ENCODE data around the gene KLHDC1.
A peak's percentile ranks its signal among the peaks of the same experiment; 100 is the strongest.
"Not testable (repeated sequence)": the region's sequence is repeated elsewhere in the genome, so short reads cannot be mapped to it uniquely, and the experiment has no call there.

The KLHDC1 gene

DNA sequence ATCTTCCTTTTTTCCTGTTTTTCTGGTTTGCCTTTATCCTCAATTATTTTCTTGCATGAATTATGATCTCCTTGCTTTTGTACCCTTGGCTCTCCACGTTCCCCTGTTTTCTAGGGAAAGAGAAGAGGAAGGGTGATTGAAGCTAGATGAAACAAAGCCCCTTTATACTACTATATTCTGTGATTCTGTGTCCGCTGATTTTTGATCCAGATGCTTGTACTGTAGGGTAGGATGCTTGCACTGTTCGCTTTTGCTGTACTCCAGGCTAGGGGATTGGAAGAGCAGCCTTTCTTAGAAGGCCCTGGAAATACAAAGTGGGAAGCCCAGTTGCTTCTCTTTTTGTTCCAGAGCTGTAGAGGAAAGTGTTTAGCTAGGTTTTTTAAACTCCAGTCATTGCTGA is 40.0 kb downstream of the KLHDC1 start:
- DNase-seq, result no peak

DNA sequence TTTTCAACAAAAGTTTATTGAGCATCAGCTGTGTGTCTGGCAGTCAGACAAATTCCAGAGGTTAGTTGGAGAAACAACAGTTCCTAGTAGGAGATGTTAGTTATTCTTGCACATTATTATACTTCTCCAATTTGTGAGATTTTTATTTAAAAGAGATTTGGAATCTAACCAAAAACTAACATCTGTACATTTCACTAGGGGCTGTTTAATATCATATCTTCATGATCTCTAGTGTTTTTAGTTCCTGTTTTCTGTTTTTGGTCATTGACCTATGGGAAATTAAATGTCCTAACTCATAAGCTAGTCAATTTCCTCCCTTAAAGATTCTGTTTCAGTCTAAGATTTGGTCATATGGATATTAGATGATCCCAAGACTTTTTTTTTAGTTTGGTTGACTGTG is 40.9 kb downstream of the KLHDC1 start:
- no peak for DNase-seq

DNA sequence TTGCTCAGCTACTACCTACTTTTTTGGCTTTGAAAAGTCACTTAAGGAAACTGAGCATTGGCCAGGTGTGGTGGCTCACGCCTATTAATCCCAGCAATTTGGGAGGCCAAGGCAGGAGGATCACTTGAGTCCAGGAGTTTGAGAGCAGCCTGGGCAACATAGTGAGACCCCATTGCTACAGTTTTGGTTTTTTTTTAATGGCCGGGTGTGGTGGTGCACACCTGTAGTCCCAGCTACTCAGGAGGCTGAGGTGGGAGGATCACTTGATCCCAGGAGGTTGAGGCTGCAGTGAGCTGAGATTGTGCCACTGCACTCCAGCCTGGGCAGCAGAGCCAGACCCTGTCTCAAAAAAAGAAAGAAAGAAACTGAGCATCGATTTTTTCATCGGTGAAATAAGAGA is 42.7 kb downstream of the KLHDC1 start:
- not testable (repeated sequence) for DNase-seq

DNA sequence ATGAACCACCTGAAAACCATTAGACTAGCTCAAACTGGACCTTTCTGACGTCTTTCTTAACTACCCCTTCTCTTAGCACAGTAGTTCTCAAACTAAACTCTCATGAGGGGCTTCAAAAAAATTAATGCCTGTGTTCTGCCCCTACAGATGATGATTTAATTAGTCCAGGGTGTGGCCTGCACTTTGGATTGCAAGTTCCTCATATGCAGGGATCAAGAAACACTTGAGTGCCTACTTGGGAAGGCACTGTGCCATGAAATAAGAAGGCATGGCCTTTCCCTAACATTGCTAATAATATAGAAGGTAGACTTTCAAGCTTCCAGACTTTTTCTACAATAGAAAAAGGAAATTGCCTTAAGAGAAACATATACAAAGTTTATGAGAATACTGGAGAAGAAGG is 52.3 kb downstream of the KLHDC1 start:
- DNase-seq, result no peak

DNA sequence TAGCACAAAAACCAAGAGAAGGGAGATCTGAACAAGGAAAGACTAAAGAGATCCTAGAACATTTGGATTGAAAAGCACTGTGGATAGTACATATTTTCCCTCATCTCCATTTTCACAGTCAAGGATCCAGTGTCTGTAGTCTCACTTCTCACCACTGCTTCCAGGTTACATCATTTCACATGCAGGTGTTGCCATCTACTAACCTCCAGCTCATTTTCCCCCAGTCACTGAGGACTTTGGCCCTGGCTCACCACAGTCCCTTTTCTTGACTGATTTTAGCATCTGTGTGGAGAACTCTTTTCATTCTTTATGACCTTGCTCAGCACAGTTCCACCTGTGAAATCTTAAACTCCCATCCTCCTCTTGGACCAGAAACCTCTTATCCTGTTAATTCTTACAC is 53.6 kb downstream of the KLHDC1 start:
- not testable (repeated sequence) for DNase-seq

DNA sequence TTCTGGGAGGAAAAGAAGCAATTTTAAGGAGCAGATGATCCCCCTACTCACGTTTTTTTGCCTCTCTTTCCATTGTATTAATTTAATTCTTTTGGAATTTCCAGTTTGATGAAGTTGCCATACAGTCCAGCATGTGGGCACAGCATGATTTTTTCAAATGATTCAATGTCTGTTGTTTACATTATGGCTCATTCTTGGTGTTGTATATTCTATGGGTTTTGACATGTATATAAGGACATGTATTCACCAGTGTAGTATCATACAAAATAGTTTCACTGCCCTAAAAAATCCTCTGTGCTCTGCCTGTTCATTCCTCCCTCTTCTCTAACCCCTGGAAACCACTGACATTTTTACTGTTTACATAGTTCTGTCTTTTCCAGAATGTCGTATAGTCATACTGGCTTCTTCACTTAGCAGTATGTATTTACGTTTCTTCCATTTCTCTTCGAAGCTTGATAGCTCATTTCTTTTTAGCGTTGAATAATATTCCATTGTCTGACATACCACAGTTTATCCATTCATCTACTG is 61.7 kb downstream of the KLHDC1 start:
- DNase-seq, result no peak

DNA sequence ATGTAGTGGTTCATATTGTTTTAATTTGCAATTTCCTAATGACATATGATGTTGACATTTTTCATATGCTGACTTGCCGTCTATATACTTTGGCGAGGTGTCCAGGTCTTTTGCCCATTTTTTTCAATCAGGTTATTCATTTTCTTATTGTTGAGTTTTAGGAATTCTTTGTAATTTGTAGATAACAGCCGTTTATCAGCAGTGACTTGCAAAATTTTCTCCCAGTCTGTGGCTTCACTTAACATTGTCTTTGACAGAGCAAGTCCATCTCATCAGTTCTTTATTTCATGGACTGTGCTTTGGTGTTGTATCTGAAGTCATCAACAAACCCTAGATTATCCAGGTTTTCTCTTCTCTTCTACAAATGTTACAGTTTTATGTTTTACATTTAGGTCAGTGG is 62.5 kb downstream of the KLHDC1 start:
- DNase-seq, result no peak

DNA sequence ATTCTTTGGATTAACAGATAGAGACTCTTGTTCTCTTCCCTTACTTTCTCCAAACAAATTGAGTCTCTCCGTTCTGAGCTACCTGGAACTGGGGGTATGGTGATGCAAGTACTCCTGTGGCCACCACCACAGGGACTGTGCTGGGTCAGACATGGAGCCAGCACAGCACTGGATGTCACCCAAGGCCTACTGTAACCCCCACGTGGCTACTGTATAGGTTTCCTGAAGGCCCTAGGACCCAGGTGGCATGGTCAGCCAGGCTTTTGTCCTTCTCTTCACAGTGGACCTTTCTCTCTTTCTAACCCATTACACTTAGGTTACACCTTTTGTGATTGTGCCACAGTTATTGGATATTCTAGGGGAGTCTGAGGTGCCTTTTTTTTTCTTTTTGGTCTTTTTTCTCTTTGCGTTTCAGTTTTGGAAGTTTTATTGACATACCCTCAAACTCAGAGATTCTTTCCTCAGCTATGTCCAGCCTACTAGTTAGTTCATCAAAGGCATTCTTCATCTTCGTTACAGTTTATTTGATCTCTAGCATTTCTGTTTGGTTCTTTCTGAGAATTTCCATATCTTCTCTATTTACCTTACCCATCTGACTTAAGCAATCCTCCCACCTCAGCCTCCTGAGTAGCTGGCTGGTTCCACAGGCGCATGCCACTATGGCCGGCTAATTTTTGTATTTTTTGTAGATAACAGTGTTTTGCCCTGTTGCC is 69.1 kb downstream of the KLHDC1 start:
- DNase-seq, result no peak

DNA sequence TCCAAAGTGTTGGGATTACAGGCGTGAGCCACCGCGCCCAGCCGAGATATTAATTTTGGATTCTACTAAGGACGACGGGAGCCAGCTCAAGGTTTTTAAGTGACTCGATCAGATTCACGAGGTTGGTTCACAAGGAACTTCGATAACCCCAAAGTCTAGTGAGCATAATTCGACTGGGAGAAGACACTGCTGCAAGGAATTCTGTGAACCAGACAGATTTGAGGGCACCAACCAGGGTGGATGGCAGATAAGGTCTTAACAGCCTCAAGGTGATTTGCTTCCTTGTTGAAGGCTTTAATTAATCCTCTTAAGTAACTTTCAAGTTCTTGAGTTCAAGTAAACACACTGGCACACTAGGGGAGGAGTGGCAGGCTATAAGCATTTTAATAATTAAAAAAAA is 73.9 kb downstream of the KLHDC1 start:
- DNase-seq, result no peak

DNA sequence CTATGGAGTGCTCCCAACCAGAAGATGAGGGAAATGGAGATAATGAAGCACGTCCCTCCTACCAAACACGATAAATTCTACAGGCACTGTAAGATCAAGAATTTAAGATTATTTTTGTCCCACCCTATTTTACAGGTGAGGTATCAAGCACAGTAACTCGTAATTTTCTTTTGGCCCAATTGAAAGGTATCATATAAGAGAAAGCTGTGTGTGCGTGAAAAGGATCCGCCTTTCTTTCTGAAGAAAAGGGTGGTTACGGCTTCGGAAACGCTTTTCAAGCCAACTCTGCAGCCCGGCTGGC is 74.3 kb downstream of the KLHDC1 start:
- DNase-seq, result no peak

DNA sequence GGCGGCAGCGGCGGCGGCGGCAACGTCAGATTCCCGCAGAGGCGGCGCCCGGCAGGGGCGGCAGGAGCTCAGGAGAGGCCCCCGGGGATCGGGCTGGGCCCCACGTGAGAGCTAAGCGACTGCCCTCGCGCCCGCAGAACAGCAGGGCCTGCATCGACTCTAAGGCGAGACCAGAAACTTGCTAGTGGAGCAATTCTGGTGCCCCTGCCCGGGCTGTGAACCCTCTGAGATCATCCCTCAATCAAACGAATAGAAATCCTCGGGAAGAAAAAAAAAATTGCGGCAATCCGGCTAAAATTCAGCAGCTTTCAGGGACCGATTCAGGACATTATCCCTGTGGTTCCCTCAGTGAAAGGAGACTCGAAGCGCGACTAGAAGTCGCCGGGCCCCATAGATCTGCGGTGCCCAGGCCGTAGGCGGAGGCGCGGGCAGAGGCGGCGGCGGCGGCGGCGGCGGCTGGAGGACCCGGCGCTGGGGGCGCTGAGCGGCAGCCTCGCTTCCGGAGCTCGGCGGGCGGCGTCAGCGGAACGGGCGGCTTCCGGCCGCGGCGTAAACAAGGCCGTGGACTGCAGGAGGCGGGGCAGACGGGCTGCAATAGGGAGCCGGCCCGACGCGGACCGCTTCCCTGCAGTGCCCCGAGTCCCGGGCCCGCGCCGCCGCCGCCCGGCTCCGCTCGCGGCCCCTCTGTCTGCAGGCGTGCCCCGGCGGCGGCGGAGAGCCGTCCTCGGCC is 74.8 kb downstream of the KLHDC1 start, which contains the start of gene KLHDC2:
Gene KLHDC2, plus strand, starts transcription at position 583 of the 730 bp plus-strand sequence. CDS start 316 bp downstream, outside the sequence.
- peak; percentile 64 to 87 for DNase-seq

DNA sequence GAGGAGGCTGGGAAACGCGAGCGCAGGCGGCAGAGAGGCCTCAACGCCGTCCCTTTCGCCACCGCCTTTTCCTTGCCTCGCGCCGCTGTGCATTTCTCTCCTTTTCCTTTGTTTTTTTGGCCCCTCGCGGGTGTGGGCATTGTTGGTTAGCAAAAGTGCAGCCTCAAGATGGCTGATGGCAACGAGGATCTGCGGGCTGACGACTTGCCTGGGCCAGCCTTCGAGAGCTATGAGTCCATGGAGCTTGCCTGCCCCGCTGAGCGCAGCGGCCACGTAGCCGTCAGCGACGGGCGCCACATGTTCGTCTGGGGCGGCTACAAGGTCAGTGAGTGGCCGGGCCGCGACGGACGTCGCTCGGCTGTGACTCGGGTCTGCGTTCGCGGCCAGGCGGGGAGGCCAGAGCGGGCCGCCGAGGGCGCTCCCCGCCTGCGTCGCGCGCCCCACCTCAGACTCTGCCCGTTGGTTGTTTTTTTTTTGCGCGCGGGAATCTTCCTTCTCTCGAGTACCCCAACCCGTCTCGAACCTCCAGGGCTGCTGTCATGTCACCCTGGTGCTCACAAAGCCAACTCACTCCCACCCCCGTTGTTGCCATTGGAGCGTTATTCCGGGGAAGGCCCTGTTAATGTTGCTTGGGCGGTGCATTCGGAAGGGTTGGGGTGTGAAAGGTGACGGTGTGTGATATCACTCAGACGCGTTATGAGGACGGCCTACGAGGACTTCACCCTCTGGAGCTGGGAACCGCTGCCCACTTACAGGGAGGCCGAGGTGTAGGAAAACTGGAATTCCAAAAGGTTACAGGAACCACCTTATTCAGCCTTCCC is 75.6 kb downstream of the KLHDC1 start:
- peak; percentile 16 to 37 for DNase-seq

DNA sequence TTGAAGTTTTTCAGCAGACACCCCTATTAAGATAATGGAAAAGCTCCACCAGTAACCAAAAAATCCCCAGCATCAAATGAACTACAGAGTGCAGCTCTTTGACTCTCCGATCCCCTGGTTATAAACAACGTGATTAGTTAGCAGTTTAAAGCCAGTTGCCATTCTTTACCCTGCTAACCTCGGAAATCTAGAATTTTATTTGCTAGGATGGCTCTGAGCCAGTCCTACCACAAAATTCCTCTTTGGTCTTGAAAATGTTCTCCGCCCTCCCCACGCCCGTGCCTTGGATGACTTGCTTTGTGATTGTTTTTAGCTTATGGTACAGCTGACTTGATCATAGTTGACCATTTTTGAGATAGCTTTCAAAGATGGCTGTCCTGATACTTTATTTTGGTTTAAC is 76.3 kb downstream of the KLHDC1 start:
- DNase-seq, result no peak

DNA sequence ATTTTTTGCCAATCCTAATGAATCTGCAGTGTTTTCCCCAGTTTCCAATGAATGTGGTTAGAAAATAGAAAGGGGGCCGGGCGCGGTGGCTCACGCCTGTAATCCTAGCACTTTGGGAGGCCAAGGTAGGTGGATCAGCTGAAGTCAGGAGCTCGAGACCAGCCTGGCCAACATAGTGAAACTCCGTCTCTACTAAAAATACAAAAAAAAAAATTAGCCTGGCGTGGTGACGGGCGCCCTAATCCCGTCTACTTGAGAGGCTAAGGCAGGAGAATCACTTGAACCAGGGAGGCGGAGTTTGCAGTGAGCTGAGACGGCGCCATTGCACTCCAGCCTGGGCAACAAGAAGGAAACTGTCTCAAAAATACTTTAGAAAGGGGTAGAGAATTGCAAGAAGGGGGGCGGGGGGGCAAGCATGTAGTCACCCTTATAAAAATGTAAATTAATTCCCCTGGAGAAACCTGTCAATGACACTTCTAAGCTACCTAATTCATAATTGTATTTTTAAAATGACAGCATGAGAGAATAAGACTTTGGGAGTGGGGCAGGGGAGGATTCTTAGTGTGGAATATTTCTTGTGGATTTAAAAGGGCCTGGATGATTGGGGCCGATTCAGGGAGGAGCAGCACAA is 76.8 kb downstream of the KLHDC1 start:
- DNase-seq, result no peak

DNA sequence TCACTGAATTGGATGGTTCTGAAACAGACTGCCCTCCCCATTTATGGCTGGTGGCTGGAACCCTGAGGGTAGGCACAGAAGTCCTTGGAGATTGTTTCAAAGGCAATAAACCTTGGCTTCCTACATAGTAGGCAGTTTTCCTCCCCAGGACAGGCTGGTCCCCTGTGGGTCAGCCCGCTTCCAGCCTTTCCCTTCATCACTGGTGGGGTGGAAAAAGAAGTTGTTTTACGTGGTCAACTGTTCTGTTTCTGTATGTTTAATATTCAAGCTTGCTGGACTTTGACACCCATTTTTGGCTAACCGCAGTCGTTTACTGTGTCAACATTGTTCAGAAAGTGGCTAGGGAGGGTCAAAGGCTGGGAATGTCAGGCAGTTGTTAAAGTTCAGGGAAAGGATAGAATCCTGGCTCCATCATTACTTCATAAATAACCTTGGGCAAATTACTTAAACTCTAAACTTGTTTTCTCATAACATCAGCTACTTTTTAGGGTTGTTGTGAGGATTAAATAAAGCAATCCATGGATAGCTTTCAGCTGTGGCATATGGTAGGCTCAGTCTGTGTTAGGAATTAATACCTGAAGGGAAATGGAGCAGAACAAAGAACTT is 77.4 kb downstream of the KLHDC1 start:
- DNase-seq, result no peak

DNA sequence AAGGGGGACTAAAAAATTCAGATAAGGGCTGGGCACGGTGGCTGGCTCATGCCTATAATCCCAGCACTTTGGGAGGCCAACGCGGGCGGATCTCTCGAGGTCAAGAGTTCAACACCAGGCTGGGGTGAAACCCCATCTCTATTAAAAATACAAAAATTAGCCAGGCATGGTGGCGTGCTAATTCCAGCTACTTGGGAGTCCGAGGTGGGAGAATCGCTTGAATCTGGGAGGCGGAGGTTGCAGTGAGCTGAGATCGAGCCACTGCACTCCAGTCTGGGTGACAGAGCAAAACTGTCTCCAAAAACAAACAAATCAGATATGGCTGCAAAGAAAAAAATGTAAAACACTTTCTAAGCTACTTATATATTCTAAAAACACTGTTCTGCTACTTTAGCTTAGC is 78.8 kb downstream of the KLHDC1 start:
- not testable (repeated sequence) for DNase-seq

DNA sequence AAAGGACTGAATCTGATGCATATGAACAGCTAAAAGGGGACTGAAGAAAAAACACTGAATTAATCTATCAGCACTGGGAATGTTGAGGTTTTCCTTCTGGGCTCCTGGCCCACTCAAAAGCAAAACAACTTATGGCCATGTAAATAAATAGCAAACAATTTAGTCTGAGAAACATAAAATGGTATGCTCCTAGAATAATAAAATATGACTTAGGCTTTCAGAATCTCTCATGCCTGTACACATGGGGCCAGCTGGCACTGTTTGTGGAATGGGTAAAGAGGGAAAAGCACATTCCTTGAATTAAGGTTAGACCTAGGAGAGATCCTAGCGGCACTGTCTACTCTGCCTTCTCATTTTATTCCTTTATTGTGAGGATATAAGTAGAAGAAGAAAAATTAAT is 81.2 kb downstream of the KLHDC1 start:
- no peak for DNase-seq

DNA sequence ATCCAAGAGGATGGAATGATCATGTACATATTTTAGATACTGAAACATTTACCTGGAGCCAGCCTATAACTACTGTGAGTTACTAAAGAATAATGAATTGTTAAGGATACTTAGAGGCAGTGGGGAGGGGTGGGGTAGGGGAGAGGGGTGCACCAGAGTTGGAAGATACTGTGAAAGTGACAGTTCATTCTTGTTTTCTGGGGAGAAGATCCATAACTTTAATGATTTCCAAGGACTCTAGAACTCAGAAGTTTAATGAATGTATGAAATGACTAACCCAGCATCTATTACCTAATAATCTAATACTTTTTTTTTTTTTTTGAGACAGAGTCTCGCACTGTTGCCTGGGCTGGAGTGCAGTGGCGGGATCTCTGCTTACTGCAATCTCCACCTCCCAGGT is 85.5 kb downstream of the KLHDC1 start:
- no peak for DNase-seq

DNA sequence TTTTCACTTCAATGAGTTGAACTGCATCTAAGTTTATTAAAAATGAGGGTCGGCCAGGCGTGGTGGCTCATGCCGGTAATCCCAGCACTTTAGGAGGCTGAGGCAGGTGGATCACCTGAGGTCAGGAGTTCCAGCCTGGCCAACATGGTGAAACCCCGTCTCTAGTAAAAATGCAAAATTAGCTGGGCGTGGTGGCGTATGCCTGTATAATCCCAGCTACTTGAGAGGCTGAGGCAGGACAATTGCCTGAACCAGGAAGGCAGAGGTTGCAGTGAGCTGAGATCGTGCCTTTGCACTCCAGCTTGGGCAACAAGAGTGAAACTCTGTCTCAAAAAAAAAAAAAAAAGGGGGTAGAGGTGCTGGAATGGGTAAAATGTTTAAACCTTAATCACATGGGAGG is 88.1 kb downstream of the KLHDC1 start:
- not testable (repeated sequence) for DNase-seq

DNA sequence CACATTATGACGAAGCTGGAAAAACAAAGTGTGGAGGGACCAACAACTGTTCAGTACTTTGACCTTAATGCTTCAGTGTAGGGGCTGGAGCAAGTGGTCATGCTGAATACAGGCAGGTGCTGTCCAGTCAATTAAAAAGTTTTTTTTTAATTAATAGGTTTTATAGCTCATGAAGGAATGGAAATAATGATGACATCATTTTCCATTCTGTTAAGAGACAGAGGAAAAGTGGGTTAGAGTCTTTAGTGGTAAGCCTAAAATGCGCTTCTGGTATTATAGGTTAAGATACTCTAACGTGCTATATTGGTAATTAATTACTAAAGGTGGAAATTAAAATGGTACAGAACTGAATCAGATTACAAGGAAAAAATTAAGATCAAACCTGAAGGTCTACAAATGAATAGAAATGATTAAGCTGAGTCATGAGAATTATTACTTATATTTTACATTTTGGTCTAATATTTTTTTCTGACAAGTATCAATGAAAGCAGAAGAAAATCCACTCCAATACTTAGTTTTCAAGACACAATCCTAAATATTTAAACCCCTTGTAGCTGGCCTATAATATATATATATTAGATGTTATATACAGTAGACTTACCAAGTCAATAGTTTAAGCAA is 90.6 kb downstream of the KLHDC1 start:
- DNase-seq, result no peak

DNA sequence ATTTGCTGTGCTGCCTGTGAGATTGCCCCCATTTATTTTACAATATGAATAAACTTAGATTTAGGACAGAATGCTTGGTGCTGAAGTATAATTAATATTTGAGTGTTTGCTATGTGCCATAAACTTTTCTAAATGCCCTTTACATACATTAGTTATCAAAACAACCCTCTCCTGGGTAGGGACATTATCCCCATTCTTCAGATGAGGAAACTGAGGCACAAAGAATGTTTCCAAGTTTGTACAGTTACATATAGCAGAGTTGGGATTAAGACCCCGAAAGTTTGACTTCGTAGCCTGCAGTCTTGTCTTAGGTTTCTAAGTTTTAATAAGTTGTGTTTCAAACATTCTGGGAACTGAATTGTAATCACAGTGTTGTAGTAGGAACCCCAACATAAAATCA is 93.4 kb downstream of the KLHDC1 start:
- DNase-seq, result no peak

DNA sequence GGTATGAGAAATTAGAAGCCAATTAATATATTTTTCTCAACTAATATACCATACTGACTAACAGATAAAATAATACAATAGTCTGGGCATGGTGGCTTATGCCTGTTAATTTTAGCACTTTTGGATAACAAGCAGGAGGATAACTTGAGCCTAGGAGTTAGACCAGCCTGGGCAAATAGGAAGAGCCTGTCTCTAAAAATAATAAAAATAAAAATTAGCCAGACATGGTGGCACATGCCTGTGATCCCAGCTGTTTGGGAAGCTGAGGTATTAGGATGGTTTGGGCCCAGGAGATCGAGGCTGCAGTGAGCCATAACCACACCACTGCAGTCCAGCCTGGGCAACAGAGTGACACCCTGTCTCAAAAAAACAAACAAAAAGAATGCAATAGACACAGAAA is 99.7 kb downstream of the KLHDC1 start:
- DNase-seq, result no peak

Measured in SHP77 (cell line).